GM21723 (cell line): ENCODE data around the gene ACRBP.
A peak's percentile ranks its signal among the peaks of the same experiment; 100 is the strongest.

Experiments
- ATAC-seq: cut with Tn5 transposase; IDR thresholded peaks from one replicate; pipeline ENCODE4 v1.9.1; 2021; ENCODE audit warnings: mild to moderate bottlenecking, moderate library complexity; ENCODE audit not compliant: unreplicated experiment

Gene ACRBP

DNA sequence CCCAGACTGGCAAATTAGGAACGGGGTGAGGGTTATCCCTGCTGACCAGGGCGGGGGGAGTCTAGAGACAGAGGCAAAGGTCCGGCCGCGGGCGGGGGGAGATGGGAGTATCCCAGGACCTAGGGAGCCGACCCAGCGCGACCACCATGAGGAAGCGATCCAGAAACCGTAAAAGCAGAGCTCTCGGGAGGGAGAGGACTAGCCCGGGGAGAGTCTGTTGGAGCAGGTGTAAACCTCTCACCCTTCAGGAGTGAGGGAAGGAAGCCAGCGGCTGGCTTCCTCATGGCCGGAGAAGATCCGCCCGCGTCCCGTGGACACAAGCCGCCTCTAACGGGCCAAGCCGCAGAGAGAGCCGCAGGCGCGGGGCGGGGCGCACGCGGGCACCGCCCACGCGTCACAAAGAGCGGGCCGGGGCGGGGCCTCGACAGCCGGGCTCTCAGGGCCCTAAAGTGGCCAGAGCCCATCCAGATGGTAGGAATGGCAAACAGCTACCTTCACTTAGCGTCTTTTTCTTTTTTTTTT is at the start of gene ACRBP:
TSS of gene ACRBP (minus strand) at position 350 of the 522 bp plus-strand sequence. CDS start at position 284, 66 bp downstream.
- no peak for ATAC-seq

DNA sequence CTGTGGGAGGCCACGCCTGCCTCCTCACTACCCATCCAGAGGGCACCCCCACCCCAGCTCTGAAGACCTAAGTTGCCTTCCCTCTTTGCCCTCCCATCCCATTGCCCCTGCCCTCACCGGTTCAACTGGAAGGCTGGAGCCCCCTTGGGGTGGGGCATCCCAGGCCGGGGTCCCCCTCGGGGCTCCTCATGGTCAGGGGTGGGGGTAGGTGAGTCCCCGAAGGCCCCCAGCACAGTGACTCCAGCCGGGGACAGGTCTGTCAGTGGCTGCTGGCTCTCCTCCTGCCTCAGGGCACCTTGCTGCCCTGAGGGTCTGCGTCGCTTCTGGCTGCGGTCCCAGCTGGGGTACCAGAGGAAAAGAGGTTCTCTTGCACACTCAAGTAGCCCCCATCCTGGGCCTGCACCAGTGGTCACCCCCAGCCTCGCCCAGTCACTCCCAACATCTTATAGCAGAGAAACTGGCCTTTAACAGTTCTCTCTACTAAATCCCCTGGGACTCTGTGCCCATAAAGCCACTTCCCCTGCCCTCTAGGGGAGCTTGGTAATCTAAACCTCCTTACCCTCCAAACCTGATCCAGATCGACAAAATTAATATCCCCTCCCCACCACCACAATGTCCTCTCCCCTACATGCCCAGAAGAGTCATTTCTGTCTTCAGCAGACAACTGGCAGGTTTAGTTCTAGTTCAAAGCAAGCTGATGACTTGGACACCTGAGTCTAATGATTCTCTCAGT is 48.2 kb upstream of the ACRBP start:
- ATAC-seq = no peak

DNA sequence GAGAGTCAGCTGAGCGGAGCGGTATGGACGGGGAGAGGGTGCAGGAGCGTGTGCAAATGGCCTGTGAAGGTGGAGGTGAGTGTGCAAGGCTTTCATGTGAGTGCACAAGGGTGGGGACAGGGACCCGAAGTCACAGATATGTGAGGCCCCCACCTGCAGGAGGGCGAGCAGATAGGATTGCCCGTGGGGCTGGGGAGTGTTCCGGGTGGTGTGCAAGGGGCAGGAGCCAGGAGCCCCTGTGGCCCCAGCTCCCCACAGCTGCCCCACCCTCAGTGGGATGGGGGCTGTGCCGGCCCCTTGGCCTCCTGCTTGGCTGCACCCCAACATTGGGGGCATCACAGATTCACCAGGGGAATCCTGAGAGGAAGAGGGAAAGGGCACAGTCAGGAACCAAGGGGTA is 47.5 kb upstream of the ACRBP start:
- no peak for ATAC-seq

DNA sequence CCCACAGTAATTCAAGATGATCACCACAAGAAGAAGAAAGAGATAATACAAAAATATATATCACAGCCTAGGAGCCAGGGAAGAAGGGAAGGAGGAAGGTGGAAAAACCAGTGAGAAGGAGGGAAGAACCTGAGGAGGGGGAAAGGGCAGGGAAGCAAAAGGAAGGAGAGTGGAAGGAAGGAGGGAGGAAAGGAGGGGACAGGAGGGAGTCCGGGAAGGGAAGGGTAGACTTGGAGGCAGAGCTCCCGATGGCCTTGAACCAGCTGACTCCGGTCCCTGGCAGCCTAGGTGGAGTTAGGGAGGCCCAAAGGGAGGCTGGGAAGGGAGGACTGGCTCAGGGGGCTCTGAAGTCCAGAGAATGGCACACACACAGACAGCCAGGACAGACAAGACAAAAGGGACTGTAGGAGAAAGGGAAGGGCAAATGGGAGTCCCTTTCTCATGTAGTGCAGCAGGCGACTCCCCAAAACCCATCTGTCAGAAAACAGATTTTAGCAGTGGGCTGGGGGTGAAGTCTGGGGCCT is 46.7 kb upstream of the ACRBP start:
- no peak for ATAC-seq

DNA sequence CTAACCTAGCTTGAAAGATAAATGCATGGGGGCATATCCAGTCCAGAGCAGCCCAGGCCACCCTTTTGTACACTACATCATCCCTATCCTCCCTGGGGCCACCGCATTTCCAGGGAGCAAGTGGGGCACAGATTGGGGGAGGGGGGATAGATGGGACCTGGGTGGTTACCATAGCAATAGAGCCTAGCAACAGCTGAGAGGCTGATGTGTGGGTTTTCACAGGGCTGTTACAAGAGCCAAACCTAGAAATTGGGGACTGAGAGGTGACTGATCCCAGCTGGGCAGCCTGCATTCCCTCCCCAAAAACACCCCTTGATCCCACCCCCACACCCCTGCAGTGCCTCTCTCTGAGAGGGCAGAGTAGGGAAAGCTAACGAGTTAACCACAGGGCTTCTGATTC is 45.7 kb upstream of the ACRBP start:
- no peak for ATAC-seq

DNA sequence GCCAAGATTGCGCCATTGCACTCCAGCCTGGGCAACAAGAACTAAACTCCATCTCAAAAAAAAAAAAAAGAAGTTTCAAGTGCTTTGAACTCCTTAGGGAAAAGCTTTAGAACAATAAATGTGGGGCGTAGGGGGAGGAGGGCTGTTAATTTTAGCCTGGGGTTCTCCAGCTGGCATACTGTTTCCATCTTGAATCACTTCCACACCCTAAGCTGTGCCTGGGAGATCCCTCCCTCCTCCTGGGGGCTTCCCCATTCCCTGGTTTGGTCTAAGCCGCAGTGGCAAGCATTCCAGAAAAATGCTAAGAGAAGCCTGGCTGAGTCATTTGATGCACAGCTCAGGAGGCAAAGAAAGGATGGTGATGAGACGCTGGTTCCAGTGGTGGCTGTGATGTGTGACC is 44.2 kb upstream of the ACRBP start:
- no peak for ATAC-seq

DNA sequence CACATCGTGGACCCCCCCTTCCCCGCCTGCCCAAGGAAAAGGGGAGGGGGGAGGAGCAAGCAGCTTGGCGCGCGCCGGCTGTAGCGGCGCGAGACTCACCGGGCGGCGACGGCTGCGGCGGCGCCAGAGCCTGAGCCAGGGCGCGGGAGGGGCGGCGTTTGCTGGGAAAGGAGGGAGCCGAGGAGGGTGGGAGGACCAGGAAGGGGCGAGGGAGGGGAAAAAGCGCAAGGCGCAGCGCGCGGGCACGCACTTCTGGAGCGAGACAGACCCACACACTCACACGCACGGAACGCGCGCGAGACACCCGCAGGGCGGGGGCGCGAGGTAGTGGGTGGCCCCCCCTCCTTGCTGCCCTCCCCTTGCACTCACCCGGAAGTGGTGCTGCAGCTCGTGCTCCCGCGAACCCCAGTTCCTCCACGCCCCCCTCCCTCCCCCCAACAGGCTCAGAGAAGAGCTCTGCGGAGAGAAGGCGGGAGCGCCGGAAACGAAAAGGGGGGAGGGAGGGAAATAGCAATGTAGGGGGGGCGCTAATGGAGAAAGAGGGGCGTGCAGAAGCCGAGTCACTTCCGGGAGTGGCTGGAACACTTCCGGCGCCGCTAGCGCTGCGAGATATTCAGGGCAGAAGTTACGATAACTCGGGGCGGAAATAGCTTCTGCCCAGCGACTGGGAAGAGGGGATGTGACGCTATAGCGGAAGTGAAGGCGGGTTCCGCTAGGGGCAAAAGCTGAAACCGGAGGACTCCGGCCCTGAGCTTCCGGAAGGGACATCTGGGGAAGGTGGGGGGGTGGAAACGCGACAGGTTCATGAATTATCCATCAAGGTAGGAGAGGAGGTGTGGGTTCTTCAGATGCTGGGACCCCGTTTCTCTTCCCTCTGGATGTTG is 42.0 kb upstream of the ACRBP start, which contains the start of gene ZNF384:
TSS of gene ZNF384 (minus strand) at position 377 of the 884 bp plus-strand sequence. CDS start 9,855 bp downstream, outside the sequence.
- ATAC-seq = peak; percentile 86

DNA sequence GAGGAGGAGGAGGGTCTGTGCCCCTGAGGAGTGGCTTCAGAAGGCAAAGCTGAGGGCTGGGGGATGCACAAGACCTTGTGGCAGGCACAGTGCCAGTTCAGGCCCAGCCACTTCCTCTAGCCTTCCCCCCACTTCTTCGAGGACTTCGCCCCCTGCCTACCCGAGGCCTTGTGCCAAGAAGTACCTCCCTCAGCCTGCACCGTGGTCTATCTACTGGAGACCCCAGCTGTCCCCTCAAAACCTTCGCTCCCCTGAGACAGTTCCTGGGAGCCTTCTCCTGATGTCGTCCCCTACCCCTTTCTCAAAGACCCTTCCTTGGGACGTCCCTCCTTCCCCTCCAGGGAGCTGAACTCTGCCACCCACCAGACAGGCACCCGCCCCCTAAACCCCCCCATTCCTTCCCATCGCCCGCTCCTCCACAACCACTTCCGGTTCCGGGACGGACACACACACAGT is 41.3 kb upstream of the ACRBP start:
- peak; percentile 2 for ATAC-seq

DNA sequence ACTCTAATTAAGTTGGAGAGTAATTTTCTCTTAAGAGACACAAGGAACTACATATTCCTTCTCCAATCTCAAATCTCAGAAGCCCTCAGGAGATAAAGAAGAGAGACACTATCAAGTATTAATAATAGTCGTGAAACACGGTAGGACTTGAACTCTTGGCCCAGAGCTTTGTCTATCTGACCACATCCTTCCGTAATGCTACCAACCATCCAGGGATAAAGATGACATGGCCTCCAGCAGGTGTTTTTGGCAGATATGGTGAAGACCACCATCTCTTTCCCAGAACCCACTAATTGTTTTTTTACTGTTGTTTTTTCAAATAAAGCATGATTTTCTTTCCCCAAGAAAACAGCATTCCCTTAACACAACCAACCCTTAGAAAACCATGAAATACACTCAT is 38.6 kb upstream of the ACRBP start:
- ATAC-seq = no peak

DNA sequence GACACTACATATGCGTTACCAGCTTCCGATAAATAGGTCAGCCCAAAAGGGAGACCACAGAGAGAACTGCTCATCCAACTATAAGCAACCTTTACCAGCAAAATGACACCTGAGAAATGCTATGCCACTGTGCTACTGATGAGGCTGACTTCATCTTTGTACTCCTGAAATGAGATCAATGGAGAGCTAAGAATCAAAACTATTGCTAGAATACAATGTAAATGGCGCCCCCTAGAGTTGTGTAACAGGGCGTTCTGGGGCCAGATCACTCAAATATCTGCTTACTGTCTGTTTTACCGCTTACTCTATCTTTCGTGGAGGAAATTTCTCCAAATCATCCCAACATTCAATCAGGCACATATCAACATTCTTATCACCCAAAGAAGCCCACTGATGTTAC is 37.4 kb upstream of the ACRBP start:
- ATAC-seq = no peak

DNA sequence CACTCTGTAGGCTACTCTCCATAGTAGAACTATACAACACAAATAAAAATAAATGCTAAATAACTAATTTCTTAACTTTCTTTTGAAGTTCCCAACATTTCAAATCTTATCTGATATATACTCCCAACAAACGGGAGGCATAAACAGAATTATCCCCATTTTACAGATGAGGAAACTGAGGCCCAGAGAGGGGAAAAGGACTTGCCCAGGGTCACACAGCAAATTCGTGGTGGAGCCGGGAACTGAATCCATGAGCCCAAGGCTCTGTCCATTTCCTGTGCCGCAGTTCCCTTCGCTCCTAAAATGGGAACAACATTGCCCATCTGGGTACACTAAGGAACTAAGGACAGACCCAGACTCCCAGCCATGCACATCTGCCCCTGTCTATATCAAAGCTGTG is 29.7 kb upstream of the ACRBP start:
- no peak for ATAC-seq

DNA sequence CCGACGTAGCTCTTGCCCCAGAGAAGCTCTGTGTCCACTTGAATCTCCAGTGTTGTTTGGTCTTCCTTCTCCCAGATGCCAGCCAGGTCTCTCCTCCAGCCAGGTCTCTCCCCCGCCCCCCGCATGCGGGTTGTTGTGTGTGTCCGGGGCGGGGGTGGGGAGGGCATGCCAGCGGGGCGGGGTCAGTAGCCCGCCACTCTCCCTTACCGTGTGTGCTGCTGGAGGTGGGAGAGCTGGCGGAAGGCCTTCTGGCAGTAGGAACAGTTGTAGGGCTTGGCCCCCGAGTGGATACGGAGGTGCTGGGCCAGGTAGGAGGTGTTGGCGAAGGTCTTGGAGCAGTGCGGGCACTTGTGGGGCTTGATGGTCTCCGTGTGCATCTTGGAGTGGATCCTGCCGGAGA is 24.9 kb upstream of the ACRBP start:
- no peak for ATAC-seq

DNA sequence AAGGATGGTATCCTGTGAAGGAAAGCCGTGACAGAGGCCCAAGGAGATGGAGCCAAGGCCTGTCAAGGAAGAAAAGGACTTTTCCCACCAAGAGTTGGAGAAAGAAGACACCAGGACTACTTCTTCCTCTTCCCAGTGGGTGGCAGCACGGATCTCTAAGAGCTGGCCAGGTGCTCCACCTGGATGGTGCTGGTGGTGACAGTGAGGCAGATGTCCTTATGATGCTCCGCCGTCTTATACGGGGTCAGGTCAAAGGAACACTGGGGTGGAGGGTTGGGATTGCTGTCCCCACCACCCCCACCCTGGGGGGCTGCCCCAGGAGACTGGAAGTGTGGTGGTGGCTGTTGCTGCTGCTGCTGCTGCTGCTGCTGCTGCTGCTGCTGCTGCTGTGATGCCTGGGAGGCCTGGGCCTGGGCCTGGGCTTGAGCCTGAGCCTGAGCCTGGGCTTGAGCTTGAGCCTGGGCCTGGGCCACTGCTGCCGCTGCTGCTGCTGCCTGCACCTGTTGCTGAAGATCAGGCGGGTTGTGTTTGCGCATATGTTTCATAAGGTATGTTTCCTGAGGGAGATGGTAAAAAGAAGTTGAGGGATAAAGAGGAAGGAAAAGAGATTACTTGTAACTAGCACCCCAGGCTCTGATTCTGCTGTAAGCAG is 20.5 kb upstream of the ACRBP start:
- ATAC-seq = no peak

DNA sequence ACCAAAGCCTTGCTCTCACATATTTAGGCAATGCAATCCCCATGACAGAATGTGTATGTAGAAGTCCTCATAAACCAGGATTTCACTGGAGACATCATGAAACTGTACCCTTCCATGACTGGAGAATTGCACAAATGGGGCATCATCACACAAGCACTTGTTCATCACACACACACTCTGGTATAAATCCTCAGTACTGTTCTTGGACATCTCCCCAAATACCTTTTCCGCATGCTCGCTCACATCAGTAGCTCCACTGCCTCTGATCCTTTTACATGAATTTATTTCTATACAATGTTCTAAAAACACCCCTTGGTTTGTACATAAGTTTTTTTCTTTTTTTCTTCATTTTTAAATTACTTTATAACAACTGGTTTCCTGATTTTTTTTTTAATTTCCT is 19.0 kb upstream of the ACRBP start:
- no peak for ATAC-seq

DNA sequence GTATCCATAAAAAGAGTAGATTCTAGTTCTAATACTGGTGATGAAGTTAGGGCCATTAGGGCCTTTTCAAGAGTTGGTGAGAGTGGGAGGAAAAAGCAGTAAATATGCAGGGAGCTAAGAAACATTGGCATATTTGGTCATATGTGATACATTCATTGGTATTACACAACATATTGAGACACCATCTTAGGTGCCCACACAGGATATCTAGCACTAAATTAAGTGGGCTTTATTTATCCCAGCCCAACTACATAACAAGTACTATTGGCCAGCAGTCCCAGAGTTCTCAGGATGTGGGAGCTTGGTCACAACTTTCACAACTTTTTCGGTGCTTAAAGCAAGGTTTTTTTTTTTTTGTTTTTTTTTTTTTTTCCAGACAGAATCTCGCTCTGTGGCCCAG is 17.7 kb upstream of the ACRBP start:
- no peak for ATAC-seq

DNA sequence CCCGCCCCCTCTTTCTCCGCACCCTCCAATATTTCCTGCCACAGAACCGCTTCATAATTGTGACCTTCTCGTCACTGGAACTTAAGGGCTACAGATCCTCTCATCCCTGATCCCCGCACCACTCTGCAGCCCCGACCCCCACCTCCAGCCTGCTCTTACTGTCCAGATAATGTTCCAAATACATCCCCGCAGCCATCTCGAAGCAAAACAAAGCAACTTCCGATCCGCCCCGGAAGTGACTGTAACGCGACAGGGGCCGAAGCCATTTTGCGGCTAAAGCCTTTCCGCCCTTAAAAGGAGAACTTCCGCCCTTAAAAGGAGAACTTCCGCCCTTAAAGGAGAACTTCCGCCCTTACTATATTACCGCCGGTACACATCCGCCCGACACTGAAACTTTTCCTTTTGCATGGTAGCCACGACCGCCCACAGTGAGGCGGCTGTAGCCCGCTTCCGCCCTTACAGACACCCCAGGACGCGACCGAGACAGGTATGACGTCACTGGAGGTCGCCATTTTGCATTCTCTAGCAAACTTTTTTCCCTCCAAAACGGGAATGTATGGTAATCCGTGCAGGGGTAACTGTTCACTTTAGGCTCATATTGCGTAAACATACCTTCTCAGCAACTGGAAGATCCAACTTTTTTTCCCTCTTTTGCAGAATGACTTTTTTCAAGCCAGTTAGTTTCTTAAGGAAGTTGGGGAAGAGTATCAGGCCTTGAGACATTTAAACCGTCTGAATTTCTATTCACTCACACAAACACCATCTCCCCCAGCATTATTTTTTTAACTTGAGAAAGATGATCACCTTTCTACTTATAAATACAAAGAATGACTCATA is 15.9 kb upstream of the ACRBP start, which contains the start of gene ING4:
TSS of gene ING4 (minus strand) at position 214 of the 837 bp plus-strand sequence. CDS start at position 196, 18 bp downstream.
- ATAC-seq = peak; percentile 96

DNA sequence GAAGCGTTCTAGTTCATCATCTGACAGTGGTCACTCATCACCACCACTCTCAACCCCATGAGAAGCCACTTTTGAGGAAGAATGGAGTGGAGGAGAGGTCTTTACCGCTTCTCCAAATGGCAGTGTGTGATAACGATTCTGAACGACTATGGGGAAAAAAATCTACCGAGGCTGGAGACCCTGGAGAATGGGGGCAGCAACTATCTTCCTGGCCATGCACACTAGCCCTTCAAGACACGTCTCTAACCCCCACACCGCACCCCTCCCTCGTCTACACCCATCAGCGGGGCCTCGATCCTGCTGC is 15.3 kb upstream of the ACRBP start:
- peak; percentile 17 for ATAC-seq

DNA sequence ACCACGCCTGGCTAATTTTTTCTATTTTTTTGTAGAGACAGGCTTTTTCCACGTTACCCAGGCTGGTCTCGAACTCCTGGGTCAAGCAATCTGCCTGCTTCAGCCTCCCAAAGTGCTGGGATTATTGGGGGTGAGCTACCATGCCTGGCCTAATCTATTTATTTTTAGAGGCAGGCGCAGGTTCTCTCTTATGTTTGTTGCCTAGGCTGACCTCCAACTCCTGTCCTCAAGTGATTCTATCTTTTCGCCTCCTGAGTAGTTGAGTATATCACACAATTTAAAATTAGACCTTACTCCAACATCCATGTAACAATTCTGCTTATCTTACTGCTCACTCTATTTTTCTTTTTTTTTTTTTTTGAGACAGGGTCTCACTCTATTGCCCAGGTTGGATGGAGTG is 6.8 kb upstream of the ACRBP start:
- ATAC-seq = no peak

DNA sequence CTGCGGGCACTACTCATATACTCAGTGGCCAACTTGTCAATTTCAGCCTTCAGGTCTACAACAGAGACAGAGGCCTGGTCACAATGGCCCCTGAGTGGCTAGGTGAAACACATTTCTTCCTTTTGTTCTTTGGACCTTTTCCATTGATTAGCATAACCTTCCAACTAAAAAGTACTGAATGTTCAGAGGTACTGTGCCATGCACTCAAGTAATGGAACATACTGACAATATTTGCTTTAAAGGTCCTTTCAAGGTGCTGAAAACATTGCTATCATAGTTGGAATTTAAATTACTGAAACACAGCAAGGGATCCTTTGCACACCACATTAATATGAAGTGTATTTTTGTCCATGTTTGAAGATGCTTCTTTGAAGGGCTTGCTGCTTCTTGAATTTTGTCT is 6.1 kb upstream of the ACRBP start:
- no peak for ATAC-seq

DNA sequence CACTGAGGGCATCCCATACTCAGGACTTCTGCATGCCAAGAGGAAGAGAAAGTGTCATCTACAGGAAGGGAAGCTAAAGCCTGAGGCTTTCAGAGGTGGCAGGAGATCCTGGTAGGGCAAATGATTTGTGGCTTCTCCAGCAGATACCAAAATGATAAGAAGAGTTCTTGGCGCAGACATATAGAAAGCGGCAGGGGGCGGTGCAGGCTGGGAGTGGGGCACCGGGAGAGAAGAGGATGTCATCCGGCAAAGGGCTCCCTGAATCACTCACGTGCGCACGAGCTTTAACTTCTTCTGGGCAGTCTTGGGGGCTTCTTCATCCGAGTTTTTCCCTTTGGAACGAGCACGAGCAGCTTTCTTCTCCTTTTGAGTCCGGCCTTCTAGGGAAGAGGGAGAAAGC is 5.2 kb upstream of the ACRBP start:
- ATAC-seq = no peak
